ENCODE data around the gene KRTAP24-1. TPM values are rescaled to one million over a fixed set of nuclear protein-coding genes. Genes with fewer than 3 reads are reported as not detected.

Gene KRTAP24-1
- total RNA-seq, 1 donor from 2014 or later: not detected

DNA sequence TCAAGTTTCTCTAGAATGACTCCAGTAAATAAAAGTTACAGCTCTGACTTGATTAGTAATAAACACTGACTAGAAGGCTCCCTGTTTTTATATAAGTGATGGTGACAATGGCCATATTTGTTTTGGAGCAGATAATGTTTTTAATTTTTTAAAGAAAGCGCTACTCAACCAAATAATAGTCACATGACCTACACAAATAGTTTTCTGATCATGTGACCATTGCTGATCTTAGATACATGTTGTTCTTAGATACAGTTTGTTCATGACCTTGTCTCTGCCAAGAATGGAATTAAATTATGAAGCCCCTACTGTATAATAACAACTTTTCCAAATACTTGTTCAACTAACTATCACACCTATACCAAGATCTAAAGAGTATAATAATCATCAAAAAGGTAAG lies 44.6 kb downstream of the KRTAP24-1 start:
- H3K9me3 ChIP-seq: no peaks in the 10 kb centered on the region
- H3K4me3 ChIP-seq: no peak overlapping the region
- no peak for ATAC-seq
- intact Hi-C loops (cut with DNase I): no loop called here
- H3K4me1 ChIP-seq: no peaks in the 10 kb centered on the region
- no peak overlapping the region for H3K27ac ChIP-seq
- TF ChIP-seq, protein P1, sequence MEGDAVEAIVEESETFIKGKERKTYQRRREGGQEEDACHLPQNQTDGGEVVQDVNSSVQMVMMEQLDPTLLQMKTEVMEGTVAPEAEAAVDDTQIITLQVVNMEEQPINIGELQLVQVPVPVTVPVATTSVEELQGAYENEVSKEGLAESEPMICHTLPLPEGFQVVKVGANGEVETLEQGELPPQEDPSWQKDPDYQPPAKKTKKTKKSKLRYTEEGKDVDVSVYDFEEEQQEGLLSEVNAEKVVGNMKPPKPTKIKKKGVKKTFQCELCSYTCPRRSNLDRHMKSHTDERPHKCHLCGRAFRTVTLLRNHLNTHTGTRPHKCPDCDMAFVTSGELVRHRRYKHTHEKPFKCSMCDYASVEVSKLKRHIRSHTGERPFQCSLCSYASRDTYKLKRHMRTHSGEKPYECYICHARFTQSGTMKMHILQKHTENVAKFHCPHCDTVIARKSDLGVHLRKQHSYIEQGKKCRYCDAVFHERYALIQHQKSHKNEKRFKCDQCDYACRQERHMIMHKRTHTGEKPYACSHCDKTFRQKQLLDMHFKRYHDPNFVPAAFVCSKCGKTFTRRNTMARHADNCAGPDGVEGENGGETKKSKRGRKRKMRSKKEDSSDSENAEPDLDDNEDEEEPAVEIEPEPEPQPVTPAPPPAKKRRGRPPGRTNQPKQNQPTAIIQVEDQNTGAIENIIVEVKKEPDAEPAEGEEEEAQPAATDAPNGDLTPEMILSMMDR (IDR thresholded peaks at IDR 0.05): no peak
- no peaks in the 10 kb centered on the region for H3K36me3 ChIP-seq
- DNase-seq: no peak
- no peaks in the 10 kb centered on the region for H3K27me3 ChIP-seq

DNA sequence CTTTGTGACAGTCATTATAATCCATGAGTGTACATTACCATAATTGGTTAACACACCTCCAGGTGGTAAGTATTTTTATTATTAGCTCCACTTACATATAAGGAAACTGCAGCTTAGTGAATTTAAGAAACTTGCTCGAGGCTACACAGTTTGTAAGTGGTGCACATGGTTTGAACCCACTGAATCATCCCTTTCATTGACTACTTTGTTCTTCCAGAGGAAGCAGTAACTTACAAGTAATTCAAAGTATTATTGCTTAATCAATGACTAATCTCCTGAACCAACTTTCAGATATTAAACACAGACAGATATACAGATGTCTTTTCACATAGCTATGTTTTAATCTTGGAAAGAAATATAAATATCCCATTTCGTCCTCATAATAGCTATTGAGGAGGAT lies 48.1 kb downstream of the KRTAP24-1 start:
- ATAC-seq: no peak
- H3K4me1 ChIP-seq: no peaks in the 10 kb centered on the region

DNA sequence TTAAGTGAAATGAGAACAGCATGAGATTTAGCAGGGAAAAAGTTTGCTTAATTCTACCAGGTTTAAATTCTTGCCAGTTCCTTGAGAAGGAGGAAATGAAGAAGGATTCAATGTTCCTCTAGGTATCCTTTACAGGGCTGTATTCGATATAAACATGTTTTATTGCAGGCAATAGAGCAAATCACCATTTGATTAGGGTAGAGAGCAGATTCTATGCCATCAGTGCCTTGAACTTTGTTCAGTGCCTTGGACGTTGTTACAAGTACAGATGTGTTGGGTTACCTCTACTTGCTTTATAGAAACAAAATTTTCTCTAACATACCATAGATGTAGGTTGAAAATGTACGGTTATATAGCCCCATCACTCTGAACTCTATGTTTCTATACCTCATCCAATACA lies 48.7 kb downstream of the KRTAP24-1 start:
- no peak overlapping the region for H3K27ac ChIP-seq
- intact Hi-C loops (cut with DNase I): no loop called here
- H3K36me3 ChIP-seq: no peaks in the 10 kb centered on the region

More for the DNA sequence above, 48.1 kb downstream of the KRTAP24-1 start:
- H3K4me3 ChIP-seq: no peak overlapping the region
- DNase-seq: no peak
- intact Hi-C loops (cut with DNase I): no loop called here
- H3K9me3 ChIP-seq: no peaks in the 10 kb centered on the region
- no peaks in the 10 kb centered on the region for H3K27me3 ChIP-seq
- TF ChIP-seq, protein P1 (IDR thresholded peaks at IDR 0.05): no peak
- H3K36me3 ChIP-seq: no peaks in the 10 kb centered on the region
- H3K27ac ChIP-seq: no peak overlapping the region

DNA sequence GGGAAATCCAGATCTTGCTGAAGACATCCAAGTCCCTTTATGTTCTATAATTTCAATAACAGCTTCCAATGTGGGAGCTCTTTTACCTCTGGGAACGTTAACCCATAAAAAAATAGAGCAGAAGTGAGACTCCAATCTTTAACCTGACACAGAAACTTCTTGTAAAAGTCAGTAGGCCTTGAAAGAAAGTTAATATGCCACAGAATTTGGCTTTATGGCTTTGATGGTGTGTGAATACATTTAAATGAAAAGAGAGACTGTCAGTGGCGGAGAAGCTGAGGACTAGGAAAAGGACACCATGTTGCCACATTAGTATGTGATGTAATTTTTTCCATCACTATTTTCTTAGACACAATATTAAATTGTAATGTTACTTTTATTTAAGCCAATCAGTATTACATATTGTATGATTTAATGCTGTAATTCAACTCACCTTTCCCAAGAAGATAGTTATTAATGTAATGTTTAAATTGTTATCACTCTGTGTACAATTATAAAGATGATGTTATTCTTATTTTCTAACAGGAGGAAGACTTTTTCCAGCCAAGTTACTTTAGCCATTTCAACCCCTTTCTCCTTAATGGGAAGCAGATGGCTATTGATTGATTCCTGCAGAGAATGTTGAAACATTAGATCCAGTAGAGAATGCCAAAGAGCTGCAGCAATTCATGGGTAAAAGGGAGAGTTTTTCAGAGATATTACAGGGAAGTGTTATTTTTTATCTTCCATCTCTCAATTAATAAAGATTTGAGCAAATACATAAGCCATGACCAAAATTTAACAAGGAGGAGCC lies 49.3 kb downstream of the KRTAP24-1 start:
- no peaks in the 10 kb centered on the region for H3K9me3 ChIP-seq
- H3K4me3 ChIP-seq: no peak overlapping the region
- H3K27me3 ChIP-seq: no peaks in the 10 kb centered on the region
- no peaks in the 10 kb centered on the region for H3K36me3 ChIP-seq
- intact Hi-C loops (cut with DNase I): no loop called here
- no peaks in the 10 kb centered on the region for H3K4me1 ChIP-seq
- H3K27ac ChIP-seq: no peak overlapping the region
- ATAC-seq (no peak), DNase-seq (no peak)
- TF ChIP-seq, protein P1 (IDR thresholded peaks at IDR 0.05): no peak

More for the DNA sequence above, 48.7 kb downstream of the KRTAP24-1 start:
- ATAC-seq: no peak
- Histone ChIP-seq H3K9me3 (no peaks in the 10 kb centered on the region), H3K4me3 (no peak overlapping the region), H3K4me1 (no peaks in the 10 kb centered on the region), H3K27me3 (no peaks in the 10 kb centered on the region)
- TF ChIP-seq, protein P1 (IDR thresholded peaks at IDR 0.05): no peak
- no peak for DNase-seq

DNA sequence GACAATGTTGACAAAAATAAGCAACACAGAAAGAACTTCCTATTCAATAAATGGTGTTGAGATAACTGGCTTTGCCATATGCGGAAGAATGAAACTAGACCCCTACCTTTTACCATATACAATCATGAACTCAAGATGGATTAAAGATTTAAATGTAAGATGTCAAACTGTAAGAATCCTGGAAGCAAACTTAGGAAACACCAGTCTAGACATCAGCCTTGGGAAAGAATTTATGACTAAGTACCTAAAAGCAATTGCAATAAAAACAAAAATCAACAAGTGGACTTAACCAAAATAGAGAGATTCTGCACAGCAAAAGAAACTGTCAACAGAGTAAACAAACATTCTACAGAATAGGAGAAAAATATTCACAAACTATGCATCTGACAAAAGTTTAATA lies 50.7 kb downstream of the KRTAP24-1 start:
- no peaks in the 10 kb centered on the region for H3K9me3 ChIP-seq
- intact Hi-C loops (cut with DNase I): no loop called here
- no peak for DNase-seq
- ATAC-seq: no peak
- TF ChIP-seq, protein P1 (IDR thresholded peaks at IDR 0.05): no peak
- H3K27me3 ChIP-seq: no peaks in the 10 kb centered on the region
- H3K27ac ChIP-seq: no peak overlapping the region
- H3K36me3 ChIP-seq: no peaks in the 10 kb centered on the region
- peaks cover 4% of the 10 kb centered on the region for H3K4me1 ChIP-seq
- H3K4me3 ChIP-seq: no peak overlapping the region

Other genes starting within 250 kb of the KRTAP24-1 start
- not detected for gene CLDN17, start 116.1 kb downstream of the KRTAP24-1 start, total RNA-seq
- not detected for gene CLDN8, start 66.9 kb downstream of the KRTAP24-1 start, total RNA-seq
- not detected for gene KRTAP25-1, start 6.6 kb upstream of the KRTAP24-1 start, total RNA-seq
- not detected for gene KRTAP26-1, start 37.4 kb upstream of the KRTAP24-1 start, total RNA-seq
- not detected for gene KRTAP27-1, start 54.7 kb upstream of the KRTAP24-1 start, total RNA-seq
- not detected for gene KRTAP23-1, start 65.7 kb upstream of the KRTAP24-1 start, total RNA-seq
- not detected for gene KRTAP13-2, start 89.3 kb upstream of the KRTAP24-1 start, total RNA-seq
- not detected for gene KRTAP13-1, start 113.1 kb upstream of the KRTAP24-1 start, total RNA-seq
- gene KRTAP13-3, start 143.0 kb upstream of the KRTAP24-1 start, total RNA-seq: not detected
- gene KRTAP13-4, start 147.3 kb upstream of the KRTAP24-1 start, total RNA-seq: not detected
- gene KRTAP15-1, start 157.3 kb upstream of the KRTAP24-1 start, total RNA-seq: not detected
- not detected for gene KRTAP19-1, start 197.4 kb upstream of the KRTAP24-1 start, total RNA-seq
- not detected for gene KRTAP19-2, start 204.5 kb upstream of the KRTAP24-1 start, total RNA-seq
- gene KRTAP19-3, start 209.1 kb upstream of the KRTAP24-1 start, total RNA-seq: not detected
- not detected for gene KRTAP19-4, start 214.2 kb upstream of the KRTAP24-1 start, total RNA-seq
- not detected for gene KRTAP19-5, start 219.2 kb upstream of the KRTAP24-1 start, total RNA-seq

Measured in upper lobe of right lung (tissue), 1 donor.